HCT116 (cell line): ENCODE data around the gene CYP2B6.

Experiments used
- ATF3 ChIP-seq: IDR thresholded peaks from 2 replicates; pipeline ENCODE4 v1.6.1; 2012
- CEBPB ChIP-seq: IDR thresholded peaks from 2 replicates; pipeline ENCODE4 v1.6.1; 2012; ENCODE audit warnings: low read depth
- CTCF ChIP-seq, 3 experiments: fragments of 200-600 bp in 1 of 3; sonication (generic) in 1 of 3; IDR thresholded peaks in 2 of 3; conservative IDR thresholded peaks in 1 of 3; 2 replicates each; pipeline ENCODE4 v1.5.1; 2012 to 2017; ENCODE audit warnings: low read depth in 2 of 3, low read length in 2 of 3, antibody characterized with exemption in 1 of 3, borderline replicate concordance in 1 of 3, control low read depth in 1 of 3, mild to moderate bottlenecking in 1 of 3, mixed read lengths in 1 of 3, mixed run types in 1 of 3, moderate library complexity in 1 of 3; ENCODE audit not compliant: insufficient read depth in 1 of 3
- EZH2 ChIP-seq: fragments of 200-600 bp; sonication (generic); IDR thresholded peaks from 2 replicates; pipeline ENCODE4 v1.6.1; 2017; ENCODE audit warnings: antibody characterized with exemption, mixed run types
- EZH2phosphoT487 ChIP-seq: fragments of 200-600 bp; IDR thresholded peaks from 2 replicates; pipeline ENCODE4 v1.6.1; 2018; ENCODE audit warnings: antibody characterized with exemption, borderline replicate concordance
- POLR2AphosphoS5 ChIP-seq: IDR thresholded peaks from 2 replicates; pipeline ENCODE4 v1.6.1; 2011; ENCODE audit warnings: mild to moderate bottlenecking, low read depth, low read length, moderate library complexity
- RAD21 ChIP-seq: IDR thresholded peaks from 2 replicates; pipeline ENCODE4 v1.6.1; 2012; ENCODE audit warnings: low read depth, mild to moderate bottlenecking
- REST ChIP-seq: IDR thresholded peaks from 2 replicates; pipeline ENCODE4 v1.6.1; 2012; ENCODE audit warnings: low read depth
- SIN3A ChIP-seq: IDR thresholded peaks from 2 replicates; pipeline ENCODE4 v1.6.1; 2012; ENCODE audit warnings: low read depth
- SRF ChIP-seq: IDR thresholded peaks from 2 replicates; pipeline ENCODE4 v1.6.1; 2012; ENCODE audit warnings: low read depth
- YY1 ChIP-seq: IDR thresholded peaks from 2 replicates; pipeline ENCODE4 v1.6.1; 2011; ENCODE audit warnings: low read length, low read depth, moderate library complexity, mild to moderate bottlenecking; ENCODE audit not compliant: insufficient replicate concordance; ENCODE audit errors: extremely low read depth
- ZNF274 ChIP-seq: fragments of 200-500 bp; sonication (Bioruptor generic); IDR thresholded peaks from 2 replicates; pipeline ENCODE4 v1.6.1; 2014; ENCODE audit warnings: mild to moderate bottlenecking, low read depth, low read length, inconsistent platforms

GRCh38 chr19:40976724-40977123, 14.4 kb upstream of the CYP2B6 start:
- no peak for TF ChIP-seq CTCF (IDR thresholded peaks at IDR 0.05 in 2 of 3, conservative IDR thresholded peaks at IDR 0.05 in 1 of 3; ENCODE audit: borderline replicate concordance in 1 of 3, insufficient read depth in 1 of 3, low read depth in 2 of 3, low read length in 2 of 3)
- no peak for TF ChIP-seq EZH2phosphoT487
- no peak for TF ChIP-seq POLR2AphosphoS5
- TF ChIP-seq EZH2: no peak
- TF ChIP-seq SIN3A: no peak
- TF ChIP-seq REST: no peak
- TF ChIP-seq CEBPB: no peak
- TF ChIP-seq SRF: no peak
- no peak for TF ChIP-seq ZNF274
- TF ChIP-seq RAD21: no peak
- TF ChIP-seq ATF3: no peak
- TF ChIP-seq YY1: no peak
